GOT3 (cell line): ENCODE data around the gene CIB2.
"Not testable (repeated sequence)": the region's sequence is repeated elsewhere in the genome, so short reads cannot be mapped to it uniquely, and the experiment has no call there.

Source experiments
- DNase-seq: peaks from one replicate; lab custom pipeline; 2025; ENCODE audit warnings: mixed read lengths; lab: John Stamatoyannopoulos, UW

Gene CIB2

DNA sequence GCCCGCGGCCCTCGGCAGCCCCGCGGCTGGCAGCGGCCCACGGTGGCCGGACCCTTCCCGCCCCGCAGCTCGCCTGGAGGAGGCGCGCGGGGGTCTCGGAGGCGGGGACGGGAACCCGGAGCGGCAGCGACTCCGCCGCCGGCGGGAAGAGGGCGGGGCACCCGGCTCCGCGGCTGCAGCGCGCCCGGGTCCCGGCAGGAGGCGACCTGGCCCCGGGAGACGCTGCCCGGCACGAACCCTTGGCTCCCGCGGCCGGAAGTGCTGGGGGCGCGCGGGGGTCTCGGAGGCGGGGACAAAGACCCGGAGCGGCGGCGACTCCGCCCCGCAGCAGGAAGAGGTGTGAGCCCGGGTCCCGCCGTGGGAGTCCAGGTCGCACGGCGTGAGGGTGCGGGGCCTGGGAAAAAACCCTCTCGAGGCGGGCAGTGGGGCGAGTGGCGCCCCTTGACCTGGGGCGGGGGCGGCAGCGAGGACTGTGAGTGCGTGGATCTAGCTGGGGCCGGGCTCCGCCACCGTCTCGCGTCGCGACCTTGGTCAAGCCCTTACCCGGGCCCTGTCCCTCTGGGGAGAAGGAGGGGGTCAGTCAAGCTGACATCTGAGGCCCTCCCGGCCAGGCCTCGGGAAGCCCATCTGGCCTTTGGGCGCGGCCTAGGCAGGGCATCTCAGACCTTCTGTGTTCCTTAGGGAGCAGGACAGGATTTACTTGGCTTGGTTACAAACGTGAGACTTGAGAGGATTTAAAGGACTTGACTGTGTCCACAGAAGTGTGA, at the start of gene CIB2:
CIB2 (minus strand) TSS at position 151 of the 767 bp plus-strand sequence. CDS start 230 bp downstream, outside the sequence.
- DNase-seq, result peak; percentile 51

DNA sequence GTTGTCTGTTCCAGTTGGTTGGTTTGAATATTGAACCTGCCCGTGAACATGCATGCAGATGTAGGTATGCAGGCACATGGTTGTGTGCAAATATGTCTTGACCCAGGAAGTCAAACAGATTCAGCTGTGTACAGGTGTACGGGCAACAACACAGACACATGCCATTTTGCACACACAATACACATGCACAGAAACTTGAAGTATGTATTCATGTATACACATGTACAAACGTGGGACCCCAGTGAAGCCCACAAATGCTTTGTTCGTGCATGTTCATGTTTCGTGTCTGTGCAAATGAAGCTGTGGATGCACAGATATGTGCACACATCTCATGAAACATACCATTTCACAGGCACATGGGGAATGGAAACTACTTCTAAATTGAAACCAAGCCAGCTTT, 48.7 kb upstream of the CIB2 start:
- DNase-seq, result no peak

- no peak for DNase-seq
These were observed 48.1 kb upstream of the CIB2 start for GRCh38 chr15:78179286-78179840.

GRCh38 chr15:78178064-78178463, 46.8 kb upstream of the CIB2 start:
- DNase-seq, result no peak

DNA sequence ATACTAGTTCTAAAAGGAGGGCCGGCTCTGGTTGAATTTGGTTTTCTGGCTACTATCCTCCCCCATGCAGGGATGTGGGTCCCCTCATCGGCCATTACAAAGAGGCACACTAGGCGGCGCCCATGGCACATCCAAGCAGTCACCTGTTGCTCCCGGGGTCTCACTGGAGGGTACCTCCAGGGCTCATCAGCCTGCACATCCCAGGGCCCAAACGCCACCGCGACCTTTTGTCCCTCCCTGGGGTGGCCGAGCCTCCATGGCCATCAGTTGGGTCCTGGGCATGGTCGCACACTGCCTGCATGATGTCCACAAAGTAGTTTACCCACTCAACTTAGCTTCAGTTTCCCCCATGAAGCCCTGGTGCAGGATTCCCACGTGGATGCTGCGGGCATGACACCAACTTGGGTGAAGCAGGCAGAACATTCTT, 46.2 kb upstream of the CIB2 start:
- no peak for DNase-seq

- DNase-seq, result no peak
These were observed 44.1 kb upstream of the CIB2 start for GRCh38 chr15:78175330-78175729.

DNA sequence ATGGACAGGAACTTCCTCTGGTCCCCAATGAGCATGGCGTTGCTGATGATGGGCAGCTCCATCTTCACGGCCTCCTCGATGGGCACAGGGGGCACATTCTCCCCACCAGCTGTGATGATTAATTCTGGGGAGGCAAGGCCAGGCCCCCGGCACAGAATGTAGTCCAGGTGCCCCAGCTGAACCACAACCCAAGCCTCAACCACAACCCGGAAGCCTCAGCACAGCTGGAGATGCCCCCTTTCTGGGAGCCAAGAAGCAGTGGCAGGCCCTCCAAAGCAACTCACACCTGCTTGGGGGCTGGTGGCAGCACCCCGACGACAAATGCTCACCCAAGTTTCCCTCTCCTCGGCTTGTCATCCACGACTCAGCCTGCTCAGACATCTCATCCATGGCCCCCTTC, 43.2 kb upstream of the CIB2 start:
- DNase-seq, result no peak

- DNase-seq, result no peak
These were observed 40.7 kb upstream of the CIB2 start for GRCh38 chr15:78171864-78172472.

DNA sequence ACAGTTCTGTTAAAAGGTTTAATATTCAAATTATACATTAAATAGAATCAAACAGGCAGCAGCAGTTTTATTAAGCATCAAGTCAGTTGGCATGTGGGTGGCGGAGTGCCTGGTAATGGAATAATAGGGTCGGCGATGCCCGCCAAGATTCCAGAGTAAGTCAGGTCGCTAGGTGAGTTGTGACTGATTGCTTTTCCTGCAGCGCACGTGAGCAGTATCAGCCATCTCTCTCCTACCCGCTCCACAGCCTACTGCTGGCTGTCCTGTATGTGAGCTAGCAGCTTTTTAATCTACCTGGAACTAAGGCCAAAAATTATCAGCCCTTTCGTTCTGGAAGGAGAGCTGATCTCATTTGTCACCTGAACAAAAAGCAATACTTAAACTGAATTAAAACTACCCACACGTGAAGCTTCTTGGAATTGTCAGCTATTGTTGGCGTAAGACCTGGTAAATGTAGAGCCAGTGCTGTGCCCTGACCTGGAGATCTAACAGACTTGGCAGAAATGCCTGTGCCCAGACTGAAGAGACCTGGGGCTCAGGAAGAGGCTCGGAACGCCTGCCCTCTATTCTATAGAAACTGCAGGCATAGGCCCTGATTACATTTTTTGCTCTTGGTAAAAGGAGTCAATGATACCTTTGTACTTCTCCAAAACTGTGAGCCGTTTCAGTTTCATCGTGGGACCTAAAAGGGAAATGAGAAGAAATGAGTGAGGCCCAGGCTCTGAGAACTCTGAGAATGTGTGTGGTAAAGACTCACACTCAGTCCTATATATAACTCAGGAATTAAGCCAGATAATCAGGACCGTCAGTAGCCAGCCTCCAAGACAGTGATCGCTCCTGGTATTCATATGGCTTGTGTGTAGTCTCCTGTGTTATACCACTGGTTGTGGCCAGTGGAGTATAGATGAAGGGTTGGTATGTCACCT, 39.9 kb upstream of the CIB2 start:
- DNase-seq, result no peak

- no peak for DNase-seq
These were observed 37.4 kb upstream of the CIB2 start for GRCh38 chr15:78168608-78169007.

DNA sequence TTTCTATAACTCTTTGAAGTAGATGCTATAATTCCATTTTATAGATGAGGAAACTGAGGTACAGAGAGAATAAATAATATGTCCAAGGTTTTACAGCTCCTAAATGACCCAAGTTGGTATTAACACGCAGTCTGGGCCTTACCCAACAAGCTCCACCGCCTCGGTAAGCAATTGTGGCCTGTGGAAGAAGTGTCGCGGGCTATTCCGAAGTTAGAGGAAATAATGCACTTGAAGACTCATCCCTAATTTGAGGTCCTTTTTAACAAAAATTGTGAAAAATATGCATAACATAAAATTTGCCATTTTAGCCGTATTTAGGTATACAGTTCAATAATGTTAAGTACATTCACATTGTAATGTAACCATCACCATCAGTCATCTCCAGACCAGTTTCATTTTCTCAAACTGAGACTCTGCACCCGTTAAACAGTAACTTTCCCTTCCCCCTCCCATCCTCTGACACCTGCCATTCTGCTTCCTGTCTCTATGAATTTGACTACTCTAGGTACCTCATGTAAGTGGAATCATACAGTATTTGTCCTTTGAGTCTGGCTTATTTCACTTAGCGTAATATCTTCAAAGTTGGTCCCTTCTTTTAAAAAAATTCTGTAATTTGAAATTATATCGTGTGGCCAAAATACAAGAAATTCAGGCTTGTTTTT, 36.1 kb upstream of the CIB2 start:
- no peak for DNase-seq

DNA sequence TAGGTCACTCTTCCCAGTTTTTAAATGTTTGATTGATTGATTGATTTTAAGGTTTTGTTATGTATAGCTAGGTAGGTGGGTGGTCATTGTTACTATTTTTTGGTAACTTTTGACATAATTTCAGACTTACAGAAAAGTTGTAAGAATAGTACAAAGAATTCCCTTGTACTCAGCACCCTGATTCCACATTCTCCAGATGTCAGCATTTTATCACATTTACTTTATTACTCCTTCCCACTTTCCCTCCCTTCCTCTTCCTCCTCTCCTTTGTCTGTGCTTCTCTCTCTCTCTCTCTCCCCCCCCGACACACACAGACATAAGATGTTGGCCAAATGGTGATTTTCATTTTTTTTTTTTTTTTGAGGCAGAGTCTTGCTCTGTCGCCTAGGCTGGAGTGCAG, 32.8 kb upstream of the CIB2 start:
- DNase-seq, result no peak

- DNase-seq, result no peak
These were observed 30.8 kb upstream of the CIB2 start for GRCh38 chr15:78162038-78162437.

- no peak for DNase-seq
These were observed 28.1 kb upstream of the CIB2 start for GRCh38 chr15:78159395-78159794.

- DNase-seq, result no peak
These were observed 26.0 kb upstream of the CIB2 start for GRCh38 chr15:78157203-78157602.

- DNase-seq, result no peak
These were observed 25.4 kb upstream of the CIB2 start for GRCh38 chr15:78156653-78157052.

GRCh38 chr15:78155355-78155939, 24.2 kb upstream of the CIB2 start:
- DNase-seq, result no peak

- no peak for DNase-seq
These were observed 23.7 kb upstream of the CIB2 start for GRCh38 chr15:78154955-78155354.

DNA sequence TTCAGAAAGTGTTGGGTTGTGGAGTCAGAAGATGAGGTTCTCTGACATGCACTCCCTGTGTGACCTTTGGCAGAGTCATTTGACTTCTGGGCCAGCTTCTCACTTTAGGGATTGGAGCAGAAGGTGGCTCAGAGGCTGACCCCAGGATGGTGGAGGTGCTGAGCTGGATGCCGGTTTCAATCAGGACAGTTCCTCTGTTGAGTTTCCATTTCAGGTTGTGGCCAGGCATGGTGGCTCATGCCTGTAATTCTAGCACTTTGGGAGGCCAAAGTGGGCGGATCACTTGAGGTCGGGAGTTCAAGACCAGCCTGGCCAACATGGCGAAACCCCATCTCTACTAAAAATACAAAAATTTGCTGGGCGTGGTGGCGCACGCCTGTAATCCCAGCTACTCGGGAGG, 19.8 kb upstream of the CIB2 start:
- not testable (repeated sequence) for DNase-seq

DNA sequence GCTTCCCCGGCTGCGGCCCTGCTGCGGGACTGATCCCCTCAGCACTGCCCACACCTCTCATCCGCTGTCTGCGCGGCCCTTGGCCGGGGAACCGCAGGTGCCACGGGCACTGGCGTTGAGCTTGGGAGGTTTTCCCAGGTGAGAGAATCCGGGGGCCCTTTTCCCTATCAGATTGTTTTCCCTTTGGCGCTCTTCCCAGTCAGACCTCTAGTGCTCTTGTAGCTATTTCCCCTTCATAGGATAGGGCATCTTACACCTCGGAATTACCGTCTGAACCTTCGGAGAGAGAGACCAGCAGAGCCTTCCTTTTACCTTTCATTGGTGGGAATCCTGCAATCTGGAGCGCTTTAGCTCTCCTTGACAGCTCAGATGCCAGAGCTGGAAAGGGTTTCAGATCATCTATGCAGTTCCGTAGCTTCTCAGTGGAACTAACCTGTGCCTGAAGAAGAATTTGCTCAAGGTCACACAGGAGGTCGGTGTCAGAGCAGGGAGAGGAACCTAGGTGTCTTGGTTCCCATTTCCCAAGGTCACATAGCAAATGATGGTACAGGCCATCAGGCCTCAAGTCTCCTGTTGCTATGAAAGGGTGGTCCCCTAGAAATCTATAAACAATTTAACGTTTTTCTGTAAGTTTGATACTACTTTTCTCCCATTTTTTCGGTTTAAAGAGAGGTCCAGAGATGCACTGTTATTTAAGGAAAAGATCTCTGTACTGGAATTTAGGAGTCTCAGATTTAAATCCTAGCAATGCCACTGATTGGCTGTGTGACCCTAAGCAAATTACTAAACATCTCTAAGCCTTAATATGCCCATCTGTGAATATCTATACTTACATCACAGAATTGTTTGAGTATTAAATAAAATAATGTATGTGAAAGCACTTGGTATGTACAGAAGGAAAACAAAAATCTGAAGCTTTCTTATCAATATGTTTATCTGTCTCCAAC, 18.8 kb upstream of the CIB2 start:
- DNase-seq, result no peak
